HEK293 (cell line): ENCODE data around the gene PLAGL2.

Experiments used
- CTCF ChIA-PET: fragments of 350-600 bp; formaldehyde crosslinking; extraction: SDS; loops from one replicate; lab custom pipeline; 2021; ENCODE audit warnings: antibody characterized with exemption; lab: Yijun Ruan, JAX
- POLR2A ChIA-PET: fragments of 300-600 bp; formaldehyde crosslinking; extraction: SDS; loops from one replicate; lab custom pipeline; 2020; ENCODE audit warnings: antibody characterized with exemption, inconsistent platforms; lab: Yijun Ruan, JAX
- H3K27ac ChIP-seq: fragments of 200-500 bp; sonication (Bioruptor generic); 2 replicates; pipeline ENCODE4 v1.5.1; 2014; ENCODE audit warnings: low read depth, low read length, control low read depth, inconsistent platforms; ENCODE audit errors: extremely low read depth
- H3K36me3 ChIP-seq, 2 experiments: fragments of 200-500 bp in 1 of 2; sonication (Bioruptor generic) in 1 of 2; 1 replicate in 1 of 2; 2 replicates in 1 of 2; pipeline ENCODE4 v1.5.1; 2014 to 2017; ENCODE audit warnings: inconsistent platforms in 2 of 2, low read length in 2 of 2; ENCODE audit not compliant: control insufficient read depth in 2 of 2, insufficient read depth in 1 of 2
- H3K4me1 ChIP-seq: fragments of 200-500 bp; sonication (Bioruptor generic); 2 replicates; pipeline ENCODE4 v1.5.1; 2014; ENCODE audit warnings: mild to moderate bottlenecking, low read length, inconsistent platforms; ENCODE audit not compliant: control insufficient read depth, insufficient read depth
- H3K4me3 ChIP-seq: 2 replicates; pipeline ENCODE4 v1.5.1; 2011; ENCODE audit warnings: low read depth, mild to moderate bottlenecking, control low read depth, low read length, moderate library complexity
- H3K9me3 ChIP-seq: fragments of 200-500 bp; sonication (Bioruptor generic); 2 replicates; pipeline ENCODE4 v1.5.1; 2014; ENCODE audit warnings: low read depth, low read length, inconsistent platforms; ENCODE audit not compliant: control insufficient read depth, insufficient read depth
- FEZF1 ChIP-seq: fragments of 450-650 bp; formaldehyde crosslinking; IDR thresholded peaks from 2 replicates; pipeline ENCODE4 v1.5.1; 2016; ENCODE audit warnings: missing biosample characterization, missing genetic modification characterization
- KLF16 ChIP-seq: fragments of 450-650 bp; formaldehyde crosslinking; IDR thresholded peaks from 2 replicates; pipeline ENCODE4 v1.5.1; 2017; ENCODE audit warnings: missing biosample characterization, missing genetic modification characterization
- SCRT1 ChIP-seq: fragments of 450-650 bp; formaldehyde crosslinking; IDR thresholded peaks from 2 replicates; pipeline ENCODE4 v1.5.1; 2016; ENCODE audit warnings: missing biosample characterization, missing genetic modification characterization, borderline replicate concordance
- SP3 ChIP-seq: fragments of 450-650 bp; formaldehyde crosslinking; IDR thresholded peaks from 2 replicates; pipeline ENCODE4 v1.5.1; 2016; ENCODE audit warnings: missing biosample characterization, missing genetic modification characterization
- WT1 ChIP-seq: fragments of 450-650 bp; formaldehyde crosslinking; IDR thresholded peaks from 2 replicates; pipeline ENCODE4 v1.5.1; 2016; ENCODE audit warnings: missing biosample characterization, missing genetic modification characterization
- ZIC2 ChIP-seq: fragments of 450-650 bp; formaldehyde crosslinking; IDR thresholded peaks from 2 replicates; pipeline ENCODE4 v1.5.1; 2016; ENCODE audit warnings: missing biosample characterization, missing genetic modification characterization
- ZNF132 ChIP-seq: fragments of 450-650 bp; formaldehyde crosslinking; IDR thresholded peaks from 2 replicates; pipeline ENCODE4 v1.5.1; 2017; ENCODE audit warnings: missing biosample characterization, missing genetic modification characterization, borderline replicate concordance
- ZNF146 ChIP-seq: fragments of 450-650 bp; formaldehyde crosslinking; IDR thresholded peaks from 2 replicates; pipeline ENCODE4 v1.5.1; 2016; ENCODE audit warnings: missing biosample characterization, missing genetic modification characterization
- ZNF174 ChIP-seq: fragments of 450-650 bp; formaldehyde crosslinking; IDR thresholded peaks from 2 replicates; pipeline ENCODE4 v1.5.0; 2017; ENCODE audit warnings: missing biosample characterization, mild to moderate bottlenecking, missing genetic modification characterization
- ZNF211 ChIP-seq: fragments of 450-650 bp; formaldehyde crosslinking; IDR thresholded peaks from 2 replicates; pipeline ENCODE4 v1.5.1; 2016; ENCODE audit warnings: low read depth, missing biosample characterization, missing genetic modification characterization
- ZNF221 ChIP-seq: fragments of 450-650 bp; formaldehyde crosslinking; IDR thresholded peaks from 2 replicates; pipeline ENCODE4 v1.5.1; 2017; ENCODE audit warnings: missing biosample characterization, missing genetic modification characterization, borderline replicate concordance
- ZNF248 ChIP-seq: fragments of 450-650 bp; formaldehyde crosslinking; IDR thresholded peaks from 2 replicates; pipeline ENCODE4 v1.5.1; 2017; ENCODE audit warnings: missing biosample characterization, missing genetic modification characterization
- ZNF266 ChIP-seq: fragments of 450-650 bp; formaldehyde crosslinking; IDR thresholded peaks from 2 replicates; pipeline ENCODE4 v1.5.1; 2016; ENCODE audit warnings: missing biosample characterization, missing genetic modification characterization, low read depth
- ZNF335 ChIP-seq: fragments of 450-650 bp; formaldehyde crosslinking; conservative IDR thresholded peaks from 2 replicates; pipeline ENCODE4 v1.5.1; 2016; ENCODE audit warnings: missing biosample characterization, missing genetic modification characterization
- ZNF366 ChIP-seq: fragments of 450-650 bp; formaldehyde crosslinking; conservative IDR thresholded peaks from 2 replicates; pipeline ENCODE4 v1.5.1; 2016; ENCODE audit warnings: missing biosample characterization, missing genetic modification characterization
- ZNF549 ChIP-seq: fragments of 450-650 bp; IDR thresholded peaks from 2 replicates; pipeline ENCODE4 v1.5.1; 2018; ENCODE audit warnings: missing biosample characterization, missing genetic modification characterization, mild to moderate bottlenecking, inconsistent platforms, moderate library complexity
- ZNF555 ChIP-seq: fragments of 450-650 bp; formaldehyde crosslinking; conservative IDR thresholded peaks from 2 replicates; pipeline ENCODE4 v1.5.1; 2017; ENCODE audit warnings: missing biosample characterization, mild to moderate bottlenecking, missing genetic modification characterization, inconsistent platforms
- ZNF571 ChIP-seq: fragments of 450-650 bp; formaldehyde crosslinking; IDR thresholded peaks from 2 replicates; pipeline ENCODE4 v1.5.0; 2017; ENCODE audit warnings: missing biosample characterization, missing genetic modification characterization
- ZNF585B ChIP-seq: fragments of 450-650 bp; formaldehyde crosslinking; IDR thresholded peaks from 2 replicates; pipeline ENCODE4 v1.5.1; 2016; ENCODE audit warnings: missing biosample characterization, missing genetic modification characterization
- ZNF624 ChIP-seq: fragments of 450-650 bp; formaldehyde crosslinking; IDR thresholded peaks from 2 replicates; pipeline ENCODE4 v1.5.1; 2017; ENCODE audit warnings: missing biosample characterization, missing genetic modification characterization
- ZNF664 ChIP-seq: fragments of 450-650 bp; formaldehyde crosslinking; IDR thresholded peaks from 2 replicates; pipeline ENCODE4 v1.5.1; 2016; ENCODE audit warnings: missing biosample characterization, missing genetic modification characterization
- ZXDB ChIP-seq: fragments of 450-650 bp; formaldehyde crosslinking; IDR thresholded peaks from 2 replicates; pipeline ENCODE4 v1.5.1; 2016; ENCODE audit warnings: missing biosample characterization, missing genetic modification characterization
- TF ChIP-seq, protein P1 (sequence below): fragments of 450-650 bp; formaldehyde crosslinking; IDR thresholded peaks from 2 replicates; pipeline ENCODE4 v1.5.1; 2016; ENCODE audit warnings: missing biosample characterization, missing genetic modification characterization
- TF ChIP-seq, protein P2 (sequence below): fragments of 450-650 bp; formaldehyde crosslinking; IDR thresholded peaks from 2 replicates; pipeline ENCODE4 v1.5.1; 2017; ENCODE audit warnings: missing biosample characterization, missing genetic modification characterization

PLAGL2 gene

GRCh38 chr20:32236819-32237218, 29.3 kb upstream of the PLAGL2 start:
- H3K4me1 ChIP-seq: 0 out of 2 replicates have a peak, but pooled peaks cover 2% of the 10 kb centered on the region
- no peaks in the 10 kb centered on the region for H3K9me3 ChIP-seq
- H3K27ac ChIP-seq: no peak overlapping the region
- 0 out of 2 replicates have a peak, but pooled peaks have one; percentile 31 for TF ChIP-seq ZNF664
- TF ChIP-seq ZNF549: no peak
- no peak for TF ChIP-seq ZXDB (tag by site-specific recombination)
- TF ChIP-seq ZNF585B (tag by site-specific recombination): no peak
- TF ChIP-seq ZIC2: peak; percentile 65
- no peak for TF ChIP-seq ZNF221 (tag by site-specific recombination)
- no peak for TF ChIP-seq ZNF132
- TF ChIP-seq ZNF335 (tag by site-specific recombination): no peak
- TF ChIP-seq ZNF146 (tag by site-specific recombination): no peak
- no peak for TF ChIP-seq FEZF1
- no peak for TF ChIP-seq ZNF174
- H3K4me3 ChIP-seq: no peak overlapping the region
- peaks cover 0 to 51% of the 10 kb centered on the region in 2 experiments; a peak in 2 of 3 replicates for H3K36me3 ChIP-seq
- ChIA-PET POLR2A (no interaction called here), CTCF (no interaction called here)

DNA sequence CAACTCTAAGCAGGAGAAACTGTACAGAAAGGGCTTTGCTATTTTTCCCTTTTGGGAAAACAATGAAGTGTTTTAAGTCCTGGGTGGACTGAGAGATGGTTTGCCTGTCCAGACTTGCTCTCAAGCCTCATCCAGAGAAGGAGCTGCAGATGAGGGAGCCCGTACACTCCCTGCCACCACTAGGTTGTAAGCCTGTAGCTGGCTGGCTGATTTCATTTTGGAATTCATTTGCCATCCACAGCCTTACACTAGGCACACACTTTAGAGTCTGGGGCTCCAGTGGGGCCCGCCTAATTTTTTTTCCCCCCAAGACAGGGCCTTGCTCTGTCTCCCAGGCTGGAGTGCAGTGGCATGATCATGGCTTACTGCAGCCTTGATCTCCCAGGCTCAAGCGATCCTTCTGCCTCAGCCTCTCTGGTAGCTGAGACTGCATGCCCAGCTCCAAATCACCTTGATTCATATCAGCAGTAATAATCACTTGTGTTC, 28.5 kb upstream of the PLAGL2 start:
- peaks cover 0 to 59% of the 10 kb centered on the region in 2 experiments; a peak in 2 of 3 replicates for H3K36me3 ChIP-seq
- H3K9me3 ChIP-seq: no peaks in the 10 kb centered on the region
- ChIA-PET POLR2A (interaction anchor here (0.6 kb wide), 1 partner anchor 89 kb away, joined by 6 read pairs; no protein-coding TSS in a partner anchor), CTCF (interaction anchor here (0.9 kb wide), 1 partner anchor 266 kb away, joined by 6 read pairs; no protein-coding TSS in a partner anchor)
- no peak overlapping the region for H3K4me3 ChIP-seq
- TF ChIP-seq ZNF248 (tag by site-specific recombination): no peak
- TF ChIP-seq, protein P1, sequence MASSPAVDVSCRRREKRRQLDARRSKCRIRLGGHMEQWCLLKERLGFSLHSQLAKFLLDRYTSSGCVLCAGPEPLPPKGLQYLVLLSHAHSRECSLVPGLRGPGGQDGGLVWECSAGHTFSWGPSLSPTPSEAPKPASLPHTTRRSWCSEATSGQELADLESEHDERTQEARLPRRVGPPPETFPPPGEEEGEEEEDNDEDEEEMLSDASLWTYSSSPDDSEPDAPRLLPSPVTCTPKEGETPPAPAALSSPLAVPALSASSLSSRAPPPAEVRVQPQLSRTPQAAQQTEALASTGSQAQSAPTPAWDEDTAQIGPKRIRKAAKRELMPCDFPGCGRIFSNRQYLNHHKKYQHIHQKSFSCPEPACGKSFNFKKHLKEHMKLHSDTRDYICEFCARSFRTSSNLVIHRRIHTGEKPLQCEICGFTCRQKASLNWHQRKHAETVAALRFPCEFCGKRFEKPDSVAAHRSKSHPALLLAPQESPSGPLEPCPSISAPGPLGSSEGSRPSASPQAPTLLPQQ (tag by site-specific recombination): peak; percentile 19; the same call in 1 of the 2 replicates
- TF ChIP-seq, all 188 proteins: peak for 1
- Histone ChIP-seq H3K27ac (no peak overlapping the region), H3K4me1 (0 out of 2 replicates have a peak, but pooled peaks cover 2% of the 10 kb centered on the region)

DNA sequence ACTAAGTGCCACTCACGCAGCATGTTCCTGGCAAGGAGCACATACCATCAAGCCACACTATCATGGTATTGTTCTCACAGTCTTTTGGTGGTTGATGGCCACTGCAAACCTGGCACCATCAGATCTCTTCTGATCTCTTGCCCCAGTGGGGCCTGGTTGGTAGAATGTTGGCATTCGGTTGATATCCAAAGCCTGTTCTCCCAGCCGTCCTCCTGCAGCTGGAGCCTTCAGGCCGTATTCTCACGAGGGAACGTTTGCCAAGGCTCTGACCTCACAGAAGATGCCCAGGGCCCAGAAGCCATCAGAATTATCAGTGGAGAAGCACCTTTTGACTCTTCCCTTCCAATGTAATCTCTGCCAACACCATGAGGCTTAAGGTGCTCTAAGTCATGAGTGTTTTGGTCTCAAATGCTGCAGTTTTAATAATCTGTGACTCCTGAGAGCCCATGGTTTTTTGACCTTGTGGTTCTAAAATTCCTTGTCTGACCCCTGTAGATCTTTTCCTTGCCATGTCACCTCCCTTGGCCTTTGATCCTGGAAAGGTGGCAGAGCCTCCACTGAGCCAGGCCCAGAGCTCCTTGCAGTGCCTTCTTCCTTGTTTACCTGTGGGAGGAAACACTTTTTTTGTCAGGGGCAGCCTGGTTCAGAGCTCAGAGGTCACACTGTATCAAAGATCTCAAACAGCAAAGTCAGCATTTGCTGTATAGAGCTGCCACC, 27.9 kb upstream of the PLAGL2 start:
- TF ChIP-seq ZNF571: no peak
- TF ChIP-seq ZNF624: no peak
- TF ChIP-seq ZNF146 (tag by site-specific recombination): no peak
- TF ChIP-seq, protein P1 (tag by site-specific recombination): no peak
- no peak for TF ChIP-seq ZNF266
- TF ChIP-seq KLF16: no peak
- TF ChIP-seq ZNF366 (tag by site-specific recombination): no peak
- TF ChIP-seq, protein P2, sequence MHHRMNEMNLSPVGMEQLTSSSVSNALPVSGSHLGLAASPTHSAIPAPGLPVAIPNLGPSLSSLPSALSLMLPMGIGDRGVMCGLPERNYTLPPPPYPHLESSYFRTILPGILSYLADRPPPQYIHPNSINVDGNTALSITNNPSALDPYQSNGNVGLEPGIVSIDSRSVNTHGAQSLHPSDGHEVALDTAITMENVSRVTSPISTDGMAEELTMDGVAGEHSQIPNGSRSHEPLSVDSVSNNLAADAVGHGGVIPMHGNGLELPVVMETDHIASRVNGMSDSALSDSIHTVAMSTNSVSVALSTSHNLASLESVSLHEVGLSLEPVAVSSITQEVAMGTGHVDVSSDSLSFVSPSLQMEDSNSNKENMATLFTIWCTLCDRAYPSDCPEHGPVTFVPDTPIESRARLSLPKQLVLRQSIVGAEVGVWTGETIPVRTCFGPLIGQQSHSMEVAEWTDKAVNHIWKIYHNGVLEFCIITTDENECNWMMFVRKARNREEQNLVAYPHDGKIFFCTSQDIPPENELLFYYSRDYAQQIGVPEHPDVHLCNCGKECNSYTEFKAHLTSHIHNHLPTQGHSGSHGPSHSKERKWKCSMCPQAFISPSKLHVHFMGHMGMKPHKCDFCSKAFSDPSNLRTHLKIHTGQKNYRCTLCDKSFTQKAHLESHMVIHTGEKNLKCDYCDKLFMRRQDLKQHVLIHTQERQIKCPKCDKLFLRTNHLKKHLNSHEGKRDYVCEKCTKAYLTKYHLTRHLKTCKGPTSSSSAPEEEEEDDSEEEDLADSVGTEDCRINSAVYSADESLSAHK (tag by site-specific recombination): no peak
- no peak for TF ChIP-seq ZIC2
- TF ChIP-seq ZNF555 (tag by site-specific recombination): no peak
- no peak for TF ChIP-seq SP3 (tag by site-specific recombination)
- TF ChIP-seq SCRT1 (tag by site-specific recombination): no peak
- no peak for TF ChIP-seq WT1 (tag by site-specific recombination)
- no peak for TF ChIP-seq ZNF211
- TF ChIP-seq, all 188 proteins: peak for 0

More for the DNA sequence above, 27.9 kb upstream of the PLAGL2 start:
- Histone ChIP-seq H3K4me3 (no peak overlapping the region), H3K4me1 (0 out of 2 replicates have a peak, but pooled peaks cover 2% of the 10 kb centered on the region), H3K27ac (no peak overlapping the region), H3K9me3 (no peaks in the 10 kb centered on the region), H3K36me3 (peaks cover 0 to 65% of the 10 kb centered on the region in 2 experiments; a peak in 2 of 3 replicates)
- ChIA-PET POLR2A (no interaction called here), CTCF (interaction anchor here (0.6 to 0.9 kb wide), 2 partner anchors 235 to 265 kb away, joined by 3 to 6 read pairs; no protein-coding TSS in a partner anchor)
